ENCODE data around the gene TPCN2. TPM values are rescaled to one million over a fixed set of nuclear protein-coding genes. Genes with fewer than 3 reads are reported as not detected.

Gene TPCN2
- total RNA-seq, 4 donors from 2014 or later = 1.4 to 4.1 (median 3.3) TPM

DNA sequence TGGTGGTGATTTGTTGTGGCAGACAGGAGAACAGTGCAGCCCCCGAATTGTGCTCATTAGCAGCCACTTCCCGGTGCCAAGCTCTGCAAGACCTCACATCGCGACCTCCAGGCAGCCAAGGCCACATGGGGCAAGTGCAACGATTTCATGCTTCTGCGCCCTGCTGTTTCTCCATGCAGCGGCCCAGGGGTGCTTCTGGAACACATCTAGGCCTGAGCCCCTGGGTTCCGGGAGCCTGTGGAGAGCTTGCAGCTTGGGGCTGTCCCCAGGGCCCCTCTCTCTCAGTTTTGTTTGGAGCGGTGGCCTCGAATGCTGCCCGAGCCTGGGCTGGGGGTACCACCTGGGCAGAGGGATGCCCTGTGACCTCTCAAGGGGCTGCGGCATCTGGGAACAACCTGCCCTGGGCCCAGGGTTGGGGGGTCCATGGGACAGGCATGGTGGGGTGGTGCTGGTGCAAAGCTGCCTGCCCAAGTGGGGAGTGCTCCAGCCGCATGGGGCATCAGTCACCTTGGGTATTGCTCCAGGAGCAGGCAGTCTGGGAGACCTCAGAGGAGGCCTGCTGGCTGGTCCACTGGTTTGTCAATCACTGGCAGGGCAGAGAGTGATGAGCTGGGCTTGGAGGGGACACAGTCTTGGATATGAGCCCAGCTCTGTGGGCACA, 51.9 kb downstream of the TPCN2 start:
- intact Hi-C loops (cut with DNase I; ENCODE audit: low total_unique reads) (loop anchor here (1.0 kb wide), 1 partner anchor 543 kb away; no protein-coding TSS in a partner anchor), in situ Hi-C loops (cut with MboI; ENCODE audit: low sequenced_read_pairs in 4 of 4) (loop anchor here (10.0 to 25.0 kb wide), 4 partner anchors 512 to 562 kb away; partner anchors contain the start of gene CCND1 (in 1 of the 4))
- no peak for DNase-seq
- no peaks in the 10 kb centered on the region for H3K9me3 ChIP-seq
- no peak overlapping the region for H3K4me3 ChIP-seq
- no peaks in the 10 kb centered on the region for H3K4me1 ChIP-seq
- no peak for TF ChIP-seq POLR2A (IDR thresholded peaks at IDR 0.05)
- TF ChIP-seq, protein P1, sequence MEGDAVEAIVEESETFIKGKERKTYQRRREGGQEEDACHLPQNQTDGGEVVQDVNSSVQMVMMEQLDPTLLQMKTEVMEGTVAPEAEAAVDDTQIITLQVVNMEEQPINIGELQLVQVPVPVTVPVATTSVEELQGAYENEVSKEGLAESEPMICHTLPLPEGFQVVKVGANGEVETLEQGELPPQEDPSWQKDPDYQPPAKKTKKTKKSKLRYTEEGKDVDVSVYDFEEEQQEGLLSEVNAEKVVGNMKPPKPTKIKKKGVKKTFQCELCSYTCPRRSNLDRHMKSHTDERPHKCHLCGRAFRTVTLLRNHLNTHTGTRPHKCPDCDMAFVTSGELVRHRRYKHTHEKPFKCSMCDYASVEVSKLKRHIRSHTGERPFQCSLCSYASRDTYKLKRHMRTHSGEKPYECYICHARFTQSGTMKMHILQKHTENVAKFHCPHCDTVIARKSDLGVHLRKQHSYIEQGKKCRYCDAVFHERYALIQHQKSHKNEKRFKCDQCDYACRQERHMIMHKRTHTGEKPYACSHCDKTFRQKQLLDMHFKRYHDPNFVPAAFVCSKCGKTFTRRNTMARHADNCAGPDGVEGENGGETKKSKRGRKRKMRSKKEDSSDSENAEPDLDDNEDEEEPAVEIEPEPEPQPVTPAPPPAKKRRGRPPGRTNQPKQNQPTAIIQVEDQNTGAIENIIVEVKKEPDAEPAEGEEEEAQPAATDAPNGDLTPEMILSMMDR (IDR thresholded peaks at IDR 0.05 in 4 of 5, conservative IDR thresholded peaks at IDR 0.05 in 1 of 5) = no peak
- ATAC-seq = no peak
- H3K27me3 ChIP-seq = peaks cover 0 to 6% (median 5%) of the 10 kb centered on the region in 3 donors
- H3K27ac ChIP-seq = no peak overlapping the region
- H3K36me3 ChIP-seq = no peaks in the 10 kb centered on the region

DNA sequence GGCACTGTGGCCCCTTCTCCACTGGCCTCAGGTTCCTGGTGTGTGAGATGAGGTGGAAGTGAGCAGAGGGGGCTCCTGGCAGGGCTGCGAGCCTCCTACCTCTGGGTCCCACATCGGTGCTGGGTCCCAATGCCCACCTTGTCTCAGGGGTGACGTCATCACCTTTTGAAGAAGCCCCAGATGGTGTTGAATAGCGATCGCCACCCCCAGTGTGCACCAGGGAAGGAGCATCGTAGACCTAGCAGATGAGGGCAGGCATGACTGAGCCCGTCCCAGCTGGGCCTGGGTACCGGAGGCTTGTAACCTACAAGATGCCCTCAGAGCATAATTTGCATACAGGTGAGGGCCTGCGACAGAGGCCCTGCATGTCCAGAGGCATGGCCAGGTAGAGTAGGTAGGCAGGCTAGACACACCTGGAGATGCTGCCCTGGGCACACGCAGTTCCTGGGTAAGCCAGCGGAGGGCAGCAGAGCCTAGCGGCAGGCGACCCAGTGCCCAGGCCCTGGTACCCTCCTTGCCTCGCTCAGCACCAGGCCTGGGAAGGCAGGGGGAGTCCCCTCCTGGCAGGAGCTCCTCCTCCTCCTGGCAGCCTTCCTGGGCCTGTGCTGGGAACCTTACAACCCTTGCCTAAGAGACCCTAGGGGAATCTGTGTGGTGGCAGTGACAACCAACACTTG, 52.5 kb downstream of the TPCN2 start:
- peaks cover 0 to 6% (median 5%) of the 10 kb centered on the region in 3 donors for H3K27me3 ChIP-seq
- no peaks in the 10 kb centered on the region for H3K36me3 ChIP-seq
- intact Hi-C loops (cut with DNase I; ENCODE audit: low total_unique reads) (loop anchor here (1.0 kb wide), 1 partner anchor 542 kb away; no protein-coding TSS in a partner anchor), in situ Hi-C loops (cut with MboI; ENCODE audit: low sequenced_read_pairs in 4 of 4) (loop anchor here (10.0 to 25.0 kb wide), 4 partner anchors 511 to 561 kb away; partner anchors contain the start of gene CCND1 (in 1 of the 4))
- no peaks in the 10 kb centered on the region for H3K9me3 ChIP-seq
- H3K4me3 ChIP-seq = no peak overlapping the region
- no peak for TF ChIP-seq POLR2A (IDR thresholded peaks at IDR 0.05)
- TF ChIP-seq, protein P1 (IDR thresholded peaks at IDR 0.05 in 4 of 5, conservative IDR thresholded peaks at IDR 0.05 in 1 of 5) = peak; percentile 86 to 96 (median 91)
- ATAC-seq = peak; percentile 41 to 65
- peak in 1 of 2 donors; percentile 36 for DNase-seq
- H3K4me1 ChIP-seq = no peaks in the 10 kb centered on the region
- H3K27ac ChIP-seq = no peak overlapping the region

DNA sequence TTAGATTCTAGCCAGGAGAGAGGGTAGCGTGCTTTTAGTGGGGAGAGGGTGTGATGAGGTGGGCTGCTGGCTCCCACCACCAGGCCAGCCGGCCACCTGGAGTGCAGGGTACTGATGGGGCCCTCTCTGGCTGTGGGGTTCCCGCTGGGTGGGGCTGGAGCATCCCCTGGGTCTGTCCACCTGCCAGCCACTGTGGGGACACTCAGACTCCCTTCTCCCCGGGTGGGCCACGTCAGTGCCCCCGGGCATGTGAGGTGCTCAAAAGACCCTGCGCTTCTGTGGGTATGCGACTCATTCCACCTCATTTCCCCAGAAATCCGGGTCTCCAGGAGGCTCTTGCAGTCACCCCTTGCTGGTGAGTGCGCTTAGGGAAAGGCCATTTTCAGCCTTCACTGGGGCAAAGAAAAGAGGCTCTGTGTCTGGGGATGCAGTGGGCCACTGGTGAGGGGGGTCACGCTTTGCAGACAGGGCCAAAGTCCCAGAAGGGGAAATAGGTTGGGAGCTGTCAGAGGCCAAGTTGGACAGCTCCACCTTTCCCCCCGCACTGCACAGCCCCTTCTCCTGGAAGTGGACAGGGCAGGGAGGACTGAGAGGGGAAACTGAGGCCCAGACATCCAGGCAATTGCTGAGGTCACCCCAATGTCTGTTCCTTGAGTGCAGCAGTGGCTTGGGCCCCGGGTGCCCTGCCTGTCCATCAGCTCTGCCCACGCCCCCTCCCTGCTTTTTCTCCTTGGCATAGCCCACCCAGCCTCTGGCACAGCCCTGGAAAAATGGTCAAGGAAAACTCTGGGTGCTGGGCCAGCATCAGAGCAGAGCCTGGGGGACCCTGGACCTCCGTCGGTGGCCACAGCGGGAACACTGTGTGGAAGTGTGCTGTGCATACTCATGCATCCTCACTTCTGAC, 53.3 kb downstream of the TPCN2 start:
- ATAC-seq = peak in 1 of 2 donors; percentile 18
- TF ChIP-seq POLR2A (IDR thresholded peaks at IDR 0.05) = no peak
- TF ChIP-seq, protein P1 (IDR thresholded peaks at IDR 0.05 in 4 of 5, conservative IDR thresholded peaks at IDR 0.05 in 1 of 5) = no peak
- no peaks in the 10 kb centered on the region for H3K4me1 ChIP-seq
- H3K4me3 ChIP-seq = no peak overlapping the region
- DNase-seq = no peak
- no peak overlapping the region for H3K27ac ChIP-seq
- H3K27me3 ChIP-seq = peaks cover 0 to 6% (median 5%) of the 10 kb centered on the region in 3 donors
- H3K36me3 ChIP-seq = no peaks in the 10 kb centered on the region
- intact Hi-C loops (cut with DNase I; ENCODE audit: low total_unique reads) (loop anchor here (1.0 kb wide), 1 partner anchor 541 kb away; no protein-coding TSS in a partner anchor), in situ Hi-C loops (cut with MboI; ENCODE audit: low sequenced_read_pairs in 4 of 4) (loop anchor here (10.0 to 25.0 kb wide), 4 partner anchors 510 to 560 kb away; partner anchors contain the start of gene CCND1 (in 1 of the 4))
- H3K9me3 ChIP-seq = no peaks in the 10 kb centered on the region

All from gastrocnemius medialis (tissue), 4 donors.